Activated effector memory CD4-positive, alpha-beta T cell treated with Interleukin-2 at 50 U/mL for 16 hours (primary cell): ENCODE results near the gene ADAP1.

Source experiments
- DNase-seq: peaks from one replicate; pipeline ENCODE4 v3.0.0-alpha.2; 2020

Gene ADAP1

DNA sequence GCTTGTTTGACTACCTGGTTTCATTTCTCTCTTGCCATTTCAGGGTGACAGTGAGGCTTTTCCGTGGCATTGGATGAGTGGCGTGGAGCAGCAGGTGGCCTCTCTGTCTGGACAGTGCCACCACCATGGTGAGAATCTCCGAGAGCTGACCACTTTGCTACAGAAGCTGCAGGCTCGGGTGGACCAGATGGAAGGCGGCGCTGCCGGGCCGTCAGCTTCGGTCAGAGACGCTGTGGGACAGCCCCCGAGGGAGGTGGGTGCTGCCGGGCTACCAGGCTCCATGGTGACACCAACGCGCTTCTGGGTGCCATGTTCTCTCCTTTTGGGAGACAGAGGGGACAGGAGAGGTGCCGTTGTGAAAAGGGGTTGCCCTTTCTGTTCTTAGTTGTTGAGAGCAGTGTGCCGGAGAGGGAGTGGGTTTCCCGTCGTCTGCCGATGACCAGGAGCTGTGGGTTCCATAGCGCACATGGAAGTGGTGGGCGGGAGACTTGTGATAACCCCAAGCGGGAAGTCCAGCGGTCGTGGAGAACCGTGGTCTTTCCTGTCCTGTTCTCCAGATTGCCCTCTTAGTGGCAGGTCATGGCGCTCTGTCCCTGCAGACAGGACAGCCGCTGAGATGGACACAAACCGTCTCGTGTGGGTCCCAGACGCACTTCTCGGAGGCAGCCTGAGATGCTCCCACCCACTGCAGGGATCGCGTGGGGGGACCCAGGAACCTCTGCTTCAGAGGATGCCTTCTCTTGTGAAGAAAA is 100.9 kb downstream of the ADAP1 start:
- no peak for DNase-seq

DNA sequence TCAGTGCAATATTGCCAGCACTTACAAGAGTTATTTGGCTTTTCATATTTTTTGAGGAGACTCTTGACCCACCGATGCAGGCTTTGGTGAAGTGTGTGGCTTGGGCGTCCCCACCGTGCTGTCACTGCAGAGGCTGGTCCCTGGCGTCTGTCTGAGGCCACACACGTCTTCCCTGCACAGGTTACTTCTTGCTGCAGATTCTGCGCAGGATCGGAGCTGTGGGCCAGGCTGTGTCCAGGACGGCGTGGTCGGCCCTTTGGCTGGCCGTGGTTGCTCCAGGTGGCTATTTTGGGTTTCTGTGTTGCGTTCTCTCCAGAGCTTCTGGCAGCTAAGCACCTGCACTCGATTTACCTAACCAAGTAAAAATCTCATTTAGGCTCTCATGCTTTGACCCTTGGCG is 103.3 kb downstream of the ADAP1 start:
- no peak for DNase-seq

DNA sequence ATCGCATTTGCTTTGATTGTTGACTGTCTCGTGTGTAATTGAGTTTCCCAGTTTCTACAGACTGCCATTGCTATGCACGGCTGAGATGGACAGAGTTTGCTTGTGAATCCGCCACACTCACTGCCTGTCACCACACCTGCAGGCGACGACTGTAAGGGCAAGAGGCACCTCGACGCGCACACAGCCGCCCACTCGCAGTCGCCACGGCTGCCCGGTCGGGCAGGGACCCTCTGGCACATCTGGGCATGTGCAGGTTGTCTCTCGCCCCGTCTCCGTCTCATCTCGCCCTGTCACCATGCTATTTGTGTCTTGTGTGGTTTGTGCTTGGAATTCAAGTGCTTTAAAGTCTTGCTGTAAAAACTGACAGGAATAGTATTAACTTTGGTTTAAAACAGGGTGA is 104.7 kb downstream of the ADAP1 start:
- DNase-seq, result no peak

DNA sequence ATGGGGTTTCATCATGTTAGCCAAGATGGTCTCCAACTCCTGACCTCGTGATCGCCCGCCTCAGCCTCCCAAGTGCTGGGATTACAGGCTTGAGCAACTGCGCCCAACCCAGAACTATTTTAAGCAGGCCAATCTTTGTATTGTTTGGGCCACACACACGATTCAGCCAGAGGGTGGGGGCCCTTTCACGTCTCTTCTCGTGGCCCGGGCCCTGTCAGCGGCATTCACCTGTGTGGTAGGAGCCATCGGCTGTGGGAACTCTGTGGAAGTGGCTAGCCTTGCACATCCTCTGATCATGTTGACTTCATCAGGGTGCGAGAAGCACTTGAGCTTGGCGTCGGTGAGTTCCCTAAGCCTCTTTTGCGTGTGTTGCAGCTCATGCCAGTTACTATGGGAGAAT is 105.3 kb downstream of the ADAP1 start:
- no peak for DNase-seq
